Natural killer cell treated with Interleukin-12 subunit alpha and Interleukin-12 subunit beta and Interleukin-15 and Interleukin-18, amount 100 ng/mL, for 72 hours (primary cell): ENCODE data around the gene SSX1. TPM values are rescaled to one million over a fixed set of nuclear protein-coding genes. Genes with fewer than 3 reads are reported as not detected.
"Not testable (repeated sequence)": the region's sequence is repeated elsewhere in the genome, so short reads cannot be mapped to it uniquely, and the experiment has no call there.

Experiments
- ATAC-seq, 2 donors: fragments of 150-1000 bp; cut with Tn5 transposase in 1 of 2; sonication (Bioruptor Pico), chemical (Tn5 transposase) in 1 of 2; 2 replicates each; pipeline ENCODE4 v1.10.0; 2021
- DNase-seq: peaks from one replicate; pipeline ENCODE4 v3.0.0; 2022; ENCODE audit warnings: low spot score
- H3K27ac Mint-ChIP-seq, 2 donors: 1 replicate in 1 of 2; 2 replicates in 1 of 2; pipeline ENCODE4 v1.8.0; 2022; ENCODE audit warnings: mixed read lengths in 2 of 2, mild to moderate bottlenecking in 1 of 2, moderate library complexity in 1 of 2
- H3K27me3 Mint-ChIP-seq, 2 donors: 1 replicate in 1 of 2; 2 replicates in 1 of 2; pipeline ENCODE4 v1.8.0; 2022; ENCODE audit warnings: mixed read lengths in 2 of 2
- H3K36me3 Mint-ChIP-seq: one replicate; pipeline ENCODE4 v1.8.0; 2022; ENCODE audit warnings: mixed read lengths
- H3K4me1 Mint-ChIP-seq, 2 donors: 1 replicate in 1 of 2; 2 replicates in 1 of 2; pipeline ENCODE4 v1.8.0; 2022; ENCODE audit warnings: low read depth in 2 of 2, mixed read lengths in 2 of 2, mild to moderate bottlenecking in 1 of 2
- H3K4me3 Mint-ChIP-seq: one replicate; pipeline ENCODE4 v1.8.0; 2022; ENCODE audit warnings: mixed read lengths
- H3K9me3 Mint-ChIP-seq: 2 replicates; pipeline ENCODE4 v1.8.0; 2022; ENCODE audit warnings: mixed read lengths
- total RNA-seq, 2 donors: library from RNA; stranded (reverse); gene quantifications; one replicate each; pipeline ENCODE4 v1.2.3, GENCODE V29; 2022

SSX1 gene, protein sequence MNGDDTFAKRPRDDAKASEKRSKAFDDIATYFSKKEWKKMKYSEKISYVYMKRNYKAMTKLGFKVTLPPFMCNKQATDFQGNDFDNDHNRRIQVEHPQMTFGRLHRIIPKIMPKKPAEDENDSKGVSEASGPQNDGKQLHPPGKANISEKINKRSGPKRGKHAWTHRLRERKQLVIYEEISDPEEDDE
- not detected for total RNA-seq

DNA sequence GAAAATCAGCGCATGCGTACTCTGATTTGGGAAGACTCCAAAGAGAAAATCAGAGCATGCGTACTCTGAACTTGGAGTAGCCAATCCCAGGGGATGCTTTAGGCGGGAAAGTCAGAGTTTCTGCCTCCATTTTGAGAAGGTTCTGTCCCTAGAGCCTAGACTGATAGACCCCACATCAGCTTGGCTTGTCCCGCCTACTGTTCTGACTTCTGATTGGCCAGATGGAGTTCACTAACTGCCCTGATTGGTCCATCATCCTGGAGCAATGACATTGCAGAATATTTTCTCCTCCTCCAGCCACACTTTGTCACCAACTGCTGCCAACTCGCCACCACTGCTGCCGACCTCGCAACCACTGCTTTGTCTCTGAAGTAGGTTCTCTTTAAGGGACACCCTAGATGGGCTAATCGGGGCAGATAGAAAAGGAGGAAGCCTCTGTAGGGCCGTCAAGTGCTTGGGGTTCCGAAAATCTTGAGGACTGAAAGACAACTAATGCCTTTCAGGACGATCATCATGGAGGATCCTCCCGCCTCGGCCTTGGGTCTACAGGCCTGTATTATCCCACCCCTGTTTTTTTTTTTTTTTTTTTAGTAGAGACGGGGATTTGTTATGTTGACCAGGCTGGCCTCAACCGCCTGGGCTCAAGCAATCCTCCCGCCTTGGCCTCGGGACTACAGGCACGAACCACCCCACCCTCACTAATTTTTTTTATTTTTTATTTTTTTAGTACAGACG is at the start of gene SSX1:
SSX1 (plus strand) TSS at position 331 of the 735 bp plus-strand sequence. CDS start 1,850 bp downstream, outside the sequence.
- H3K27me3 Mint-ChIP-seq, ATAC-seq, H3K27ac Mint-ChIP-seq, H3K9me3 Mint-ChIP-seq, DNase-seq, H3K4me3 Mint-ChIP-seq, H3K4me1 Mint-ChIP-seq, H3K36me3 Mint-ChIP-seq: not testable (repeated sequence)

DNA sequence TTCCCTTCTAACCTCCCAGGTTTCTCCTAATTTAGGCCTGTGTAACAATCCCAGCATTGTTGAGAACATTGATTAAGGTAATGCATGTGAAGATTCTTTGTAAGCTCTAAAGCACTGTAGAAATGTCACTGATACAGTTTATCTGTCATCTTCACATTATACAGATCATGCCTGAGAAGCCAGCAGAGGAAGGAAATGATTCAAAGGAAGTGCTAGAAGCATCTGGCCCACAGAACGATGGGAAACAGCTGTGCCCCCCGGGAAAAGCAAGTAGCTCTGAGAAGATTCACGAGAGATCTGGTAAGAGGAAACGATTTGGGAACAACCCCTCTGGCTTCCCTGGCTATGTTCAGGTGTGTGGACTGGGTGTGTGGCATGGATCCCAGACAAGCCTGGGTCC is 40.9 kb upstream of the SSX1 start:
- not testable (repeated sequence) for H3K4me3 Mint-ChIP-seq, H3K4me1 Mint-ChIP-seq, ATAC-seq, DNase-seq, H3K9me3 Mint-ChIP-seq, H3K27ac Mint-ChIP-seq, H3K36me3 Mint-ChIP-seq
- H3K27me3 Mint-ChIP-seq: peaks cover 7 to 22% of the 10 kb centered on the region in 2 donors

DNA sequence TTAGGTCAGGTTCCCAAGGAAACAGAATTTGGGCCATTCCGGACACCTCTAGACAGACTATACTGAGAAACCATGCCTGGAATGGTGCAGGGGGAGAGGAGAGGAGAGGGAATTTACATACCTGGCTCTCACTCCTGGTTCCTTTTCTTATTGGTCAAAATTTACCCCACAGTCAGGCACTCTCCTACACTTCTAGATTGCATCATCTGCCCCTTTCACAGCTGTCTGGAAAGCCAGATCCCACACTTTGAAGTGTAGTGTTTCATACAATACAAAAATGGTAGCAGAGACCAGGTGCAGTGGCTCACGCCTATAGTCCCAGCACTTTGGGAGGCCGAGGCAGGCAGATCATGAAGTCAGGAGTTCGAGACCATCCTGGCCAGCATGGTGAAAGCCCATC is 31.0 kb upstream of the SSX1 start:
- H3K9me3 Mint-ChIP-seq, DNase-seq, H3K4me1 Mint-ChIP-seq, H3K27me3 Mint-ChIP-seq, H3K36me3 Mint-ChIP-seq, H3K4me3 Mint-ChIP-seq, H3K27ac Mint-ChIP-seq, ATAC-seq: not testable (repeated sequence)

DNA sequence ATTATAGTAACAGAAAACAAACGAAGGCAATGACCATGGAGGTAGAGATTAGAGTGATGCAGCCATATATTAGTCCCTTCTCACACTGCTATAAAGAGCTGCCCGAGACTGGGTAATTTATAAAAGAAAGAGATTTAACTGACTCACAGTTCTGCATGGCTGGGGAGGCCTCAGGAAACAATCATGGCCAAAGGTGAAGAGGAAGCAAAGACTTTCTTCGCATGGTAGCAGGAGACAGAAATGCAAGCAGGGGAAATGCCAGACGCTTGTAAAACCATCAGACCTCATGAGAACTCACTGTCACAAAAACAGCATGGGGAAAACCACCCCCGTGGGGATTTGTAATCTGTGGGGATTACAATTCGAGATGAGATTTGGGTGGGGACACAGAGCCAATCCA is 2.2 kb upstream of the SSX1 start:
- H3K9me3 Mint-ChIP-seq, ATAC-seq, DNase-seq, H3K27me3 Mint-ChIP-seq, H3K27ac Mint-ChIP-seq, H3K4me3 Mint-ChIP-seq, H3K4me1 Mint-ChIP-seq, H3K36me3 Mint-ChIP-seq: not testable (repeated sequence)

DNA sequence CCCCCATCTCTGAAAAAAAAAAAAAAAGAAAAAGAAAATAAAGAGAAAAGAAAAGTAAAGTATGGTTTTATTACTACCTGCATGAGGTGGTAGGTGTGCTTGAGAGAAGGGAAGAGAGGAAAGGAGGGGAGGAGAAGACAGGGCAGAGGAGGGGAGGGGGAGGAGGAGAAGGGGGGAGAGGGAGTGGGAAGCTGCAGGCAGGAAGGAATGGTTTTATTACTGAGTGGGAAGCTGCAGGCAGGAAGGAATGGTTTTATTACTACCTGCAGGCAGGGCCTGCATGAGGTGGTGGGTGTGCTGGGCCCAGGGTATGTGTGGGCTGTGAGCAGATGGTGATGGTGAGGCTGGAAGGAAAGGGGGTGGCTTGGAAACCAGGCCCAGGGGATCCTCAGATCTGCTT is 19.2 kb downstream of the SSX1 start:
- not testable (repeated sequence) for DNase-seq, ATAC-seq, H3K27ac Mint-ChIP-seq

DNA sequence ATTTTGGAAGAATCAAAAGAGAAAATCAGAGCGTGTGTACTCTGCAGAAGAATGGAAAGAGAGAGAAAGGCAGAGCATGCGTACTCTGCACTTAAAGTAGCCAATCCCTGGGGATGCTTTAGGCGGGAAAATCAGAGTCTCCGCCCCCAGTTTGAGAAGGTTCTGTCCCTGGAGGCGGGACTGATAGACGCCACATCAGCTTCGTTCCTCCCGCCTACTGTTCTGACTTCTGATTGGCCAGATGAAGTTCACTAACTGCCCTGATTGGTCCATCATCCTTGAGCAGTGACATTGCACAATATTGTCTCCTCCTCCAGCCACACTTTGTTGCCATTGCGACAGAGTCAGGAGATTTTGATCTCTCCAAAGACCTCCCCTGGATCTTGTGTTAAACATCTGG is 23.8 kb downstream of the SSX1 start:
- no peak overlapping the region for H3K4me3 Mint-ChIP-seq

More for the DNA sequence above, 19.2 kb downstream of the SSX1 start:
- not testable (repeated sequence) for H3K4me3 Mint-ChIP-seq, H3K9me3 Mint-ChIP-seq, H3K4me1 Mint-ChIP-seq, H3K27me3 Mint-ChIP-seq, H3K36me3 Mint-ChIP-seq

DNA sequence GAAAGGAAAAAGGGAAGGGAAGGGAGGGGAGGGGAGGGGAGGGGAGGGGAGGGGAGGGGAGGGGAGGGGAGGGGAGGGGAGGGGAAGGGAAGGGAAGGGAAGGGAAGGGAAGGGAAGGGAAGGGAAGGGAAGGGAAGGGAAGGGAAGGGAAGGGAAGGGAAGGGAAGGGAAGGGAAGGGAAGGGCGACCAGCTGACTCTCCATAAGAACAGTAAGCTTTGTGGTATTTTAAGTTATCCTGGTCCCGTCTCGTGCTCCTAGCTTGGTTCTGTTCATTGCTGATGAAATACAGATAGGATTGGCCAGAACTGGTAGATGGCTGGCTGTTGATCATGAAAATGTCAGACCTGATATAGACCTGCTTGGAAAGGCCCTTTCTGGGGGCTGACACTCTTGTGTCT is 25.5 kb downstream of the SSX1 start:
- H3K4me3 Mint-ChIP-seq, ATAC-seq: not testable (repeated sequence)
- H3K27me3 Mint-ChIP-seq: peaks cover 0 to 10% of the 10 kb centered on the region in 2 donors

More for the DNA sequence above, 23.8 kb downstream of the SSX1 start:
- H3K4me1 Mint-ChIP-seq: no peaks in the 10 kb centered on the region
- H3K36me3 Mint-ChIP-seq: no peaks in the 10 kb centered on the region
- peaks cover 0 to 7% of the 10 kb centered on the region in 2 donors for H3K27me3 Mint-ChIP-seq
- H3K27ac Mint-ChIP-seq: no peak overlapping the region
- no peak for DNase-seq
- H3K9me3 Mint-ChIP-seq: no peaks in the 10 kb centered on the region
- no peak for ATAC-seq

DNA sequence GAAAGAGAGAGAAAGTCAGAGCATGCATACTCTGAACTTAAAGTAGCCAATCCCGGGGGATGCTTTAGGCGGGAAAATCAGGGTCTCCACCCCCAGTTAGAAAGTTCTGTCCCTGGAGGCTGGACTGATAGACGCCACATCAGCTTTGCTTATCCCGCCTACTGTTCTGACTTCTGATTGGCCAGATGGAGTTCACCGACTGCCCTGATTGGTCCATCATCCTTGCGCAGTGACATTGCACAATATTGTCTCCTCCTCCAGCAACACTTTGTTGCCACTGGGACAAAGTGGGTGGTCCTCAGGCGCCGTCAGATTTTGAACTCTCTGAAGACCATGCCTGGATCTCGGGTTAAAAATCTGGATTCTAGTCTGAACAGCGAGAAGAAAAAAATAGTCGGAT is 51.0 kb downstream of the SSX1 start:
- no peak for ATAC-seq
- Mint-ChIP-seq H3K4me1 (no peaks in the 10 kb centered on the region), H3K27me3 (peaks cover 0 to 17% of the 10 kb centered on the region in 2 donors), H3K27ac (no peak overlapping the region), H3K9me3 (no peaks in the 10 kb centered on the region), H3K4me3 (no peak overlapping the region), H3K36me3 (no peaks in the 10 kb centered on the region)
- no peak for DNase-seq

More for the DNA sequence above, 25.5 kb downstream of the SSX1 start:
- H3K27ac Mint-ChIP-seq, DNase-seq, H3K4me1 Mint-ChIP-seq, H3K36me3 Mint-ChIP-seq, H3K9me3 Mint-ChIP-seq: not testable (repeated sequence)

DNA sequence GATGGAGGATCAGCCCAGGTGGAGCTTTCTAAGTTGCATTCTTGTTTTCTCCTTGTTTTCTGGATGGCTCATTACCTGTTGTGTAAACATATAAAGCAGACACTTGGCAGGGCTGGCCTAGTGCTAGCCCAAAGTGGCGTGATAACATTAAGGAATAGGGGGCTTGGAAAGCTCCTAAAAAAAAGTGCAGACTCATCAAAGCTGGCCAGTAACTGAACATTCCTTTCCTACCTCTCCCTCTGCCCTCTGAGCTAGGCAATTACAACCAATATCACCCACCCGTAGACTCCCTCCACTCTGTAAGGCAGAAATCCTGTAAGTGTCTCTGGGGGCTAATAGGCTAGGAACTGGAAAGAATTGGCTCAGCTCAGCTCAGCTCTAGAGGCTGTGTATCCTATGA is 58.8 kb downstream of the SSX1 start:
- H3K36me3 Mint-ChIP-seq, H3K27ac Mint-ChIP-seq, H3K9me3 Mint-ChIP-seq, DNase-seq, H3K4me1 Mint-ChIP-seq, H3K4me3 Mint-ChIP-seq, ATAC-seq: not testable (repeated sequence)
- H3K27me3 Mint-ChIP-seq: peaks cover 4 to 10% of the 10 kb centered on the region in 2 donors

Other genes with a start within 250 kb of the SSX1 start
- gene SPACA5, start 248.4 kb upstream of the SSX1 start, total RNA-seq: not detected
- gene ZNF630, start 183.8 kb upstream of the SSX1 start, total RNA-seq: 1 to 10 TPM in 1 of 2 donors, under 1 TPM in 1; 0.74 to 2.3 TPM
- not detected for gene SPACA5B, start 124.8 kb upstream of the SSX1 start, total RNA-seq
- gene SSX5, start 58.6 kb upstream of the SSX1 start, total RNA-seq: not detected
- not detected for gene SSX3, start 101.3 kb downstream of the SSX1 start, total RNA-seq
- not detected for gene SSX4, start 128.1 kb downstream of the SSX1 start, total RNA-seq
- not detected for gene SSX4B, start 156.6 kb downstream of the SSX1 start, total RNA-seq
- gene SLC38A5, start 214.9 kb downstream of the SSX1 start, total RNA-seq: 100 to 1,000 TPM in 1 of 2 donors, 10 to 100 TPM in 1; 70.7 to 156 TPM
- 100 to 1,000 TPM in 1 of 2 donors, 10 to 100 TPM in 1; 83.8 to 120 TPM for gene FTSJ1, start 220.8 kb downstream of the SSX1 start, total RNA-seq